Activated CD8-positive, alpha-beta T cell treated with anti-CD3 and anti-CD28 coated beads for 36 hours (primary cell): ENCODE measurements around the gene COA3. TPM values are rescaled to one million over a fixed set of nuclear protein-coding genes. Genes with fewer than 3 reads are reported as not detected.

Source experiments
- ATAC-seq: fragments of 200-7000 bp; cut with Tn5 transposase; one replicate; pipeline ENCODE4 v1.10.0; 2021; ENCODE audit warnings: mild to moderate bottlenecking, moderate library complexity
- CTCF ChIA-PET: fragments of 350-600 bp; sonication (Branson Sonifier 250); formaldehyde crosslinking; loops from one replicate; lab custom pipeline; 2021; ENCODE audit warnings: antibody characterized with exemption; lab: Charles Lee
- POLR2A ChIA-PET: fragments of 350-600 bp; sonication (Branson Sonifier 250); formaldehyde crosslinking; loops from one replicate; lab custom pipeline; 2021; ENCODE audit warnings: antibody characterized with exemption; lab: Charles Lee
- DNase-seq: peaks from one replicate; pipeline ENCODE4 v3.0.0-alpha.2; 2020
- H3K27ac Mint-ChIP-seq: one replicate; pipeline ENCODE4 v1.8.0; 2021; ENCODE audit warnings: mild to moderate bottlenecking, mixed read lengths
- H3K27me3 Mint-ChIP-seq: one replicate; pipeline ENCODE4 v1.8.0; 2021; ENCODE audit warnings: mixed read lengths
- H3K36me3 Mint-ChIP-seq: one replicate; pipeline ENCODE4 v1.8.0; 2021; ENCODE audit warnings: low read depth, mixed read lengths
- H3K4me1 Mint-ChIP-seq: one replicate; pipeline ENCODE4 v1.8.0; 2021; ENCODE audit warnings: low read depth, mixed read lengths
- H3K4me3 Mint-ChIP-seq: one replicate; pipeline ENCODE4 v1.8.0; 2021; ENCODE audit warnings: mild to moderate bottlenecking, moderate library complexity, mixed read lengths
- H3K9me3 Mint-ChIP-seq: one replicate; pipeline ENCODE4 v1.8.0; 2021; ENCODE audit warnings: mixed read lengths
- intact Hi-C: fragments of 100-400 bp; cut with micrococcal nuclease; formaldehyde crosslinking; loops from one replicate; pipeline ENCODE4 v1.10.0; 2022
- total RNA-seq, 2 experiments: library from RNA; stranded (reverse); gene quantifications; one replicate each; pipeline ENCODE4 v1.2.3, GENCODE V29; 2021
- TF ChIP-seq, protein P1 (sequence below): fragments of 200-600 bp; IDR thresholded peaks from one replicate; pipeline ENCODE4 v1.8.0; 2022; ENCODE audit warnings: antibody characterized with exemption, mild to moderate bottlenecking

Gene COA3
- total RNA-seq, 2 experiments from 2014 or later = 24.9 to 27.9 TPM

DNA sequence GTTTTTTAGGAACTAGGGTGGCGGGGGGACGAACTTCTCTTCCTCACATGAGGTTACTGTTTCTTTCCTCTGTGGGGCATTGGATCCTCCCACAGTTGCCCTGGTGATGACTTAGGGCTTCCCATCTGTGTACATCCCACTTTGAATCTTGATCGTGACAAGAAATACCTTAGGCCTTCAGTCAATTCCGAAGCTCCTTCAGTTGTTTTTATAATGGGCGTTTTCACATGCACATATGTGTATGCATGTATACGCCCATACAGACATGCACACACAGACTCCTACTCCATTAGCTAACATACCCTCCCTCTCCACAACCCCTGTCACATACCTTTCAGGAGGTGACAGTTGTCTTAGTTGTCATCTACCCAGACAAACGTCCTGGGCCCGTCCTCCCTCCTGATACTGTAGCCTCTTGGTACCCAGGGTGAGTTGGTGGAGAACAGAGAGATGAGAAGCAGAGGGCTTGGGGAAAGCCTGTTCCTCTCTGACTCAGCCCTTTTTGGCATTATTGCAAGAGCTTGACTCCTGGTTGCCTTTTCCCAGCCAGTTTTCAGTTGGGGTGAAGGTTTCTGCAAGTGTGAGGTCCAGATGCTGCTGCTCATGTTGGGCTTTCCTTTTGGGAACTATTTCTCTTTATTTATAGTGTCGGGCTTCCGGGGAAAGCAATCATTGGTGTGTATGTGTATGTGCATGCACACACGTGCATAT, 43.6 kb upstream of the COA3 start:
- intact Hi-C loops = loop anchor here (10.0 kb wide), 2 partner anchors 83 to 153 kb away; partner anchors contain the start of gene RPL27
- Mint-ChIP-seq H3K9me3 (no peaks in the 10 kb centered on the region), H3K27me3 (no peaks in the 10 kb centered on the region), H3K27ac (no peak overlapping the region), H3K4me3 (no peak overlapping the region), H3K4me1 (peaks cover 21% of the 10 kb centered on the region), H3K36me3 (peaks cover 50% of the 10 kb centered on the region)
- ChIA-PET CTCF (interaction anchor here (1.0 to 2.8 kb wide), 6 partner anchors 8 to 155 kb away, joined by 3 to 13 read pairs (median 11); partner anchors contain the start of genes BECN1, PSME3 and RPL27), POLR2A (interaction anchor here (0.9 to 2.1 kb wide), 4 partner anchors 9 to 156 kb away, joined by 3 to 9 read pairs (median 4); partner anchors contain the start of genes PSME3 and RPL27)
- DNase-seq = no peak
- TF ChIP-seq, protein P1, sequence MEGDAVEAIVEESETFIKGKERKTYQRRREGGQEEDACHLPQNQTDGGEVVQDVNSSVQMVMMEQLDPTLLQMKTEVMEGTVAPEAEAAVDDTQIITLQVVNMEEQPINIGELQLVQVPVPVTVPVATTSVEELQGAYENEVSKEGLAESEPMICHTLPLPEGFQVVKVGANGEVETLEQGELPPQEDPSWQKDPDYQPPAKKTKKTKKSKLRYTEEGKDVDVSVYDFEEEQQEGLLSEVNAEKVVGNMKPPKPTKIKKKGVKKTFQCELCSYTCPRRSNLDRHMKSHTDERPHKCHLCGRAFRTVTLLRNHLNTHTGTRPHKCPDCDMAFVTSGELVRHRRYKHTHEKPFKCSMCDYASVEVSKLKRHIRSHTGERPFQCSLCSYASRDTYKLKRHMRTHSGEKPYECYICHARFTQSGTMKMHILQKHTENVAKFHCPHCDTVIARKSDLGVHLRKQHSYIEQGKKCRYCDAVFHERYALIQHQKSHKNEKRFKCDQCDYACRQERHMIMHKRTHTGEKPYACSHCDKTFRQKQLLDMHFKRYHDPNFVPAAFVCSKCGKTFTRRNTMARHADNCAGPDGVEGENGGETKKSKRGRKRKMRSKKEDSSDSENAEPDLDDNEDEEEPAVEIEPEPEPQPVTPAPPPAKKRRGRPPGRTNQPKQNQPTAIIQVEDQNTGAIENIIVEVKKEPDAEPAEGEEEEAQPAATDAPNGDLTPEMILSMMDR = no peak
- no peak for ATAC-seq

DNA sequence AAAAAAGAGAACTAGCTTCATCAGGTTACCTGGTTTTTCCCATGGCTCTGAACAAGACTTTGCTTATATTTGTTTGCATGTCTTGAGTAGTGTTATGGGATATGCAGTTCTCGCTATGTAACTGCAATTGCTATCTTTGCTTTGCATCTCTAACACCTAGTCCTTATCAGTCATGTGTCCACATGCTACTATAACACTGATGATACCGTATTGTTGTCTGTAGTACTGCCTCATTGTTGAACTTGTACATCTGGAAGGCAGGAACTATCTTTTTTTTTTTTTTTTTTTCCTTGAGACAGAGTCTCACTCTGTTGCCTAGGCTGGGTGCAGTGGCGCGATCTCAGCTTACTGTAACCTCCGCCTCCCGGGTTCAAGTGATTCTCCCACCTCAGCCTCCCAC, 37.2 kb upstream of the COA3 start:
- H3K27ac Mint-ChIP-seq = no peak overlapping the region

DNA sequence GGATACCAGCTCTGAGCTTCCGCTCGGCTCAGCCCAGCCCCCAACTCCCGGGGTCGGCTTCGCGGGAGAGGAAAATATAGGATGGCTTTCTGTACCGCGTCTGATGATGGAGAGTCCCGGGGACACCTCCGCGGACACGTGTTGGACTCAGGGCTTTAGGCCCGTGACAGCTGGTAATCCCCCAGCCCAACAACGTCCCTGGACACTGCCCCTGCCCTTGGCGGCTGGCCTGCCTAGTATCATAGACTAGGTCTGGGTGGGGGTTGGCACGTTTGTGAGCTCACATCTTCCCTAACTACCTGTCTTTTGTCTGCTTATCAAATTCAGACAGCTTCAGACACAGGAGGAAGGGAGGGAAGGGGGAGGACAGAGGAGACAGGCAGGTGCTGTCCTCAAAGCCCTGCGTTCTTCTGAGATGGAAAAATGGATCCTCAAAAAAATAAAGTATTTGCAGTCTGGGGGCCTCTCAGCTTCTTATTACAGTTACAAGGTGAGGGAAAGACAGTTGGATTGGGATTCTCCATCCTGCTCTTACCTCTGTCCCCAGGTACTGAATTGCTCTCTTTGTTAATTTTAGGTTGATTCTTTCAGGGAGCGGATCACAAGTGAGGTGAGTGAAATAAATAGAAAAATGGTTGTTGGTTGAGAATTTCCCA, 35.4 kb upstream of the COA3 start:
- Mint-ChIP-seq H3K9me3 (no peaks in the 10 kb centered on the region), H3K27ac (peak overlapping the region; percentile 99), H3K27me3 (no peaks in the 10 kb centered on the region), H3K36me3 (peaks cover 32% of the 10 kb centered on the region), H3K4me1 (peaks cover 21% of the 10 kb centered on the region), H3K4me3 (peak overlapping the region; percentile 94)
- no peak for ATAC-seq
- no peak for DNase-seq
- CTCF ChIA-PET = interaction anchor here (0.6 to 4.1 kb wide), 12 partner anchors 9 to 378 kb away, joined by 3 to 35 read pairs (median 4); partner anchors contain the start of genes BECN1, RPL27 and TMEM106A
- intact Hi-C loops = no loop called here
- POLR2A ChIA-PET = interaction anchor here (0.6 to 2.9 kb wide), 14 partner anchors 8 to 640 kb away, joined by 3 to 27 read pairs (median 4); partner anchors contain the start of genes AOC2, AOC3, BECN1 and GHDC
- TF ChIP-seq, protein P1 = no peak

More for the DNA sequence above, 37.2 kb upstream of the COA3 start:
- H3K4me3 Mint-ChIP-seq = no peak overlapping the region
- ChIA-PET CTCF (interaction anchor here (0.8 to 4.1 kb wide), 5 partner anchors 12 to 93 kb away, joined by 3 to 35 read pairs (median 6); partner anchors contain the start of gene BECN1), POLR2A (no interaction called here)
- H3K27me3 Mint-ChIP-seq = no peaks in the 10 kb centered on the region
- ATAC-seq (no peak), DNase-seq (no peak)
- TF ChIP-seq, protein P1 = no peak
- H3K4me1 Mint-ChIP-seq = peaks cover 23% of the 10 kb centered on the region
- no peaks in the 10 kb centered on the region for H3K9me3 Mint-ChIP-seq
- intact Hi-C loops = no loop called here
- peaks cover 42% of the 10 kb centered on the region for H3K36me3 Mint-ChIP-seq

- Mint-ChIP-seq H3K36me3 (peaks cover 26% of the 10 kb centered on the region), H3K4me3 (peak within 1 kb of the TSS; percentile 94), H3K27me3 (no peaks in the 10 kb centered on the region), H3K27ac (peak within 1 kb of the TSS; percentile 99), H3K9me3 (no peaks in the 10 kb centered on the region), H3K4me1 (peaks cover 19% of the 10 kb centered on the region)
- POLR2A ChIA-PET = interaction anchor here (0.6 to 2.9 kb wide), 13 partner anchors 9 to 639 kb away, joined by 3 to 27 read pairs (median 5); partner anchors contain the start of genes AOC2, AOC3, BECN1 and GHDC
- ATAC-seq (peak; percentile 89), DNase-seq (peak; percentile 92)
- TF ChIP-seq, protein P1 = no peak
- CTCF ChIA-PET = interaction anchor here (0.6 to 4.1 kb wide), 11 partner anchors 9 to 379 kb away, joined by 3 to 35 read pairs (median 4); partner anchors contain the start of genes BECN1, RPL27 and TMEM106A
- intact Hi-C loops = no loop called here
Measured at GRCh38 chr17:42832934-42833766, 34.6 kb upstream of the COA3 start, which contains the start of gene PSME3. Gene PSME3, plus strand, starts transcription at chr17:42833397. Its CDS starts 235 bp downstream, at chr17:42833632.
